Suprapubic skin (tissue), 4 donors: ENCODE results near the gene MYOT. TPM values are rescaled to one million over a fixed set of nuclear protein-coding genes. Genes with fewer than 3 reads are reported as not detected.

Experiments
- DNase-seq, 2 donors: peaks; one replicate each; pipeline ENCODE4 v3.0.0-alpha.2; 2019; ENCODE audit warnings: low spot score in 2 of 2
- H3K27ac ChIP-seq: fragments of 200-600 bp; sonication (generic); one replicate; pipeline ENCODE4 v1.5.1; 2019
- H3K27me3 ChIP-seq: fragments of 200-600 bp; sonication (generic); one replicate; pipeline ENCODE4 v1.5.1; 2019
- H3K36me3 ChIP-seq: fragments of 200-600 bp; sonication (generic); one replicate; pipeline ENCODE4 v1.5.1; 2019
- H3K4me1 ChIP-seq: fragments of 200-600 bp; sonication (generic); one replicate; pipeline ENCODE4 v1.5.1; 2019
- H3K4me3 ChIP-seq: fragments of 200-600 bp; sonication (generic); one replicate; pipeline ENCODE4 v1.5.1; 2019; ENCODE audit warnings: mild to moderate bottlenecking
- H3K9me3 ChIP-seq: fragments of 200-600 bp; sonication (generic); one replicate; pipeline ENCODE4 v1.5.1; 2019
- EP300 ChIP-seq: sonication (generic); formaldehyde crosslinking; IDR thresholded peaks from one replicate; pipeline ENCODE4 v1.6.1; 2017; ENCODE audit warnings: antibody characterized with exemption
- POLR2A ChIP-seq, 2 donors: fragments of 450-650 bp; IDR thresholded peaks; one replicate each; pipeline ENCODE4 v1.6.1; 2017; ENCODE audit warnings: antibody characterized with exemption in 2 of 2, mild to moderate bottlenecking in 2 of 2, moderate library complexity in 2 of 2
- POLR2AphosphoS5 ChIP-seq, 3 donors: sonication (generic); formaldehyde crosslinking; IDR thresholded peaks; one replicate each; pipeline ENCODE4 v1.6.1; 2017; ENCODE audit warnings: antibody characterized with exemption in 3 of 3
- WGBS: methylation state at CpG from one replicate; pipeline ENCODE4 v1.1.5; 2018; 5-methylcytosine and 5-hydroxymethylcytosine counted together
- total RNA-seq, 4 donors: library from RNA; depleted of rRNA; stranded (reverse); fragments of >200 nt; gene quantifications; one replicate each; pipeline ENCODE4 v1.1.0, GENCODE V29; 2016
- TF ChIP-seq, protein P1 (sequence below), 2 donors: fragments of 200-600 bp in 1 of 2; fragments of 450-650 bp in 1 of 2; sonication (generic) in 1 of 2; IDR thresholded peaks; one replicate each; pipeline ENCODE4 v1.5.1; 2016 to 2019; ENCODE audit warnings: antibody characterized with exemption in 2 of 2, mild to moderate bottlenecking in 1 of 2, moderate library complexity in 1 of 2

Gene MYOT
- total RNA-seq, 4 donors from 2014 or later, result 1.8 TPM; not detected in 3

DNA sequence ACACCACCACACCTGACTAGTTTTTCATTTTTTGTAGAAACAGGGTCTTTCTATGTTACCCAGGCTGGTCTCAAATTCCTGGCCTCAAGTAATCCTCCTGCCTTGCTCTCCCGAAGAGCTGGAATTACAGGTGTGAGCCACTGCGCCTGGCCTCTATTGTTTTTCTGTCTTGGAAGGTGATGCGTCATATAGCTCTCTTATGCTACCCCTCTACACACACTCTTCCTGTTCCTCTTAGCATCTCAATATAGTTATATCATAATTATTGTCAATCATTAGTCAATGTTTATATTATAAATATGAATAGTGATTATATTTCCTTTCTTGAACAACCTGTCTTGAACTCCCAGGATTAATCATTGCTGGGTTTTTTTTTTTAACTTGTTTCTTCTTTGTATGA is 28.9 kb downstream of the MYOT start:
- 93% methylated on average over 3 of the region's 3 CpGs for WGBS
- Histone ChIP-seq H3K4me3 (no peak overlapping the region), H3K27me3 (no peaks in the 10 kb centered on the region), H3K4me1 (no peaks in the 10 kb centered on the region), H3K36me3 (no peaks in the 10 kb centered on the region), H3K9me3 (no peaks in the 10 kb centered on the region), H3K27ac (no peak overlapping the region)
- no peak for DNase-seq
- TF ChIP-seq EP300 (no peak), POLR2AphosphoS5 (IDR thresholded peaks at IDR 0.05) (no peak), POLR2A (IDR thresholded peaks at IDR 0.05) (no peak)
- TF ChIP-seq, protein P1, sequence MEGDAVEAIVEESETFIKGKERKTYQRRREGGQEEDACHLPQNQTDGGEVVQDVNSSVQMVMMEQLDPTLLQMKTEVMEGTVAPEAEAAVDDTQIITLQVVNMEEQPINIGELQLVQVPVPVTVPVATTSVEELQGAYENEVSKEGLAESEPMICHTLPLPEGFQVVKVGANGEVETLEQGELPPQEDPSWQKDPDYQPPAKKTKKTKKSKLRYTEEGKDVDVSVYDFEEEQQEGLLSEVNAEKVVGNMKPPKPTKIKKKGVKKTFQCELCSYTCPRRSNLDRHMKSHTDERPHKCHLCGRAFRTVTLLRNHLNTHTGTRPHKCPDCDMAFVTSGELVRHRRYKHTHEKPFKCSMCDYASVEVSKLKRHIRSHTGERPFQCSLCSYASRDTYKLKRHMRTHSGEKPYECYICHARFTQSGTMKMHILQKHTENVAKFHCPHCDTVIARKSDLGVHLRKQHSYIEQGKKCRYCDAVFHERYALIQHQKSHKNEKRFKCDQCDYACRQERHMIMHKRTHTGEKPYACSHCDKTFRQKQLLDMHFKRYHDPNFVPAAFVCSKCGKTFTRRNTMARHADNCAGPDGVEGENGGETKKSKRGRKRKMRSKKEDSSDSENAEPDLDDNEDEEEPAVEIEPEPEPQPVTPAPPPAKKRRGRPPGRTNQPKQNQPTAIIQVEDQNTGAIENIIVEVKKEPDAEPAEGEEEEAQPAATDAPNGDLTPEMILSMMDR (IDR thresholded peaks at IDR 0.05), result no peak

DNA sequence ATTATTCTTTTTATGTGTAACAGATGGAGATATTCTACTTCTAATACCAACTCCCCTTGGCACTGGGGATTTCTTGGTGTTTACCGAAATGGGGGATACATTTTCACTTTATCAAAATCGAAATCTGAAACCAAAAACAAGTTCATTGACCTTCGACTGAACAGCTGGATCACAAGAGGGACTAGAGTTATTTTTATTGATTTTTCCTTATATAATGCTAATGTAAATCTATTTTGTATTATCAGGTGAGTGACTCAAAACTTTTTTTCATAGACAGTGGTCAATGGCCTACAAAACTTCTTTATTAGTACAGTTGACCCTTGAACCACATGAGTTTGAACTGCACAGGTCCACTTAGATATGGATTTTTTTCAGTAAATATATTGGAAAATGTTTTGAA is 31.8 kb downstream of the MYOT start:
- Histone ChIP-seq H3K27me3 (no peaks in the 10 kb centered on the region), H3K4me3 (no peak overlapping the region), H3K9me3 (no peaks in the 10 kb centered on the region), H3K4me1 (no peaks in the 10 kb centered on the region), H3K27ac (no peak overlapping the region), H3K36me3 (no peaks in the 10 kb centered on the region)
- DNase-seq, result no peak
- 92% methylated on average over 3 of the region's 3 CpGs for WGBS
- TF ChIP-seq EP300, result no peak

DNA sequence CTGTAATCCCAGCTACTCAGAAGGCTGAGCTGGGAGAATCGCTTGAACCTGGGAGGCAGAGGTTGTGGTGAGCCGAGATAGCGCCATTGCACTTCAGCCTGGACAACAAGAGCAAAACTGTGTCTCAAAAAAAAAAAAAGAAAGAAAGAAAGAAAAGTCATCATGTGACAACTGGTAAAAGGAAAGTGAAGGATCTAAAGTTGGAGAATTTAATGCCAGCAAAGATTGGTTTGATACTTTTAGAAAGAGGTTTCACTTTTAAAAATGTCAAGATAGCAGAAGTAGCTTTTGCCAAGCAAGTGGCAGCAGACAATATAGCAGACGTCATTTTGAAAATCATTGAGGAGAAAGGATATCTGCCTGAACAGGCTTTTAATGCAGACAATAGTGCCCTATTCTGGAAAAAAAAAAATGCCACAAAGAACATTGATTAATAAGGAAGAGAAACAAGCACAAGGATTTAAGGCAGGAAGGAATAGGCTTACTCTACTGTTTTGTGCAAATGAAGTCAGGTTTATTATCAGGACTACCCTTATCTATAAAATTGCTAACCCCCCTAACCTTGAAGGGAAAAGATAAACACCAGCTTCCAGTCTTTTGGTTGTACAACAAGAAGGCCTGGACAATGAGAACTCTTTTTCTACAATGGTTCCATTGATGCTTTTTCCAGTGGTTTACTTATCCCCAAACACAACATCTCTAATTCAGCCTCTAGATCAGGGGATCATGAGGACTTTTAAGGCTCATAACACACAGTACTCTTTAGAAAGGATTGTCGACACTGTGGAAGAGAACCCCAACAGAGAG is 33.6 kb downstream of the MYOT start:
- H3K9me3 ChIP-seq, result no peaks in the 10 kb centered on the region
- H3K27ac ChIP-seq, result no peak overlapping the region
- no peaks in the 10 kb centered on the region for H3K4me1 ChIP-seq
- no peaks in the 10 kb centered on the region for H3K27me3 ChIP-seq
- no peak for DNase-seq
- 73% methylated on average over 5 of the region's 5 CpGs for WGBS
- H3K36me3 ChIP-seq, result no peaks in the 10 kb centered on the region
- no peak overlapping the region for H3K4me3 ChIP-seq
- TF ChIP-seq POLR2A (IDR thresholded peaks at IDR 0.05) (no peak), EP300 (no peak), POLR2AphosphoS5 (IDR thresholded peaks at IDR 0.05) (no peak)
- TF ChIP-seq, protein P1 (IDR thresholded peaks at IDR 0.05), result no peak

DNA sequence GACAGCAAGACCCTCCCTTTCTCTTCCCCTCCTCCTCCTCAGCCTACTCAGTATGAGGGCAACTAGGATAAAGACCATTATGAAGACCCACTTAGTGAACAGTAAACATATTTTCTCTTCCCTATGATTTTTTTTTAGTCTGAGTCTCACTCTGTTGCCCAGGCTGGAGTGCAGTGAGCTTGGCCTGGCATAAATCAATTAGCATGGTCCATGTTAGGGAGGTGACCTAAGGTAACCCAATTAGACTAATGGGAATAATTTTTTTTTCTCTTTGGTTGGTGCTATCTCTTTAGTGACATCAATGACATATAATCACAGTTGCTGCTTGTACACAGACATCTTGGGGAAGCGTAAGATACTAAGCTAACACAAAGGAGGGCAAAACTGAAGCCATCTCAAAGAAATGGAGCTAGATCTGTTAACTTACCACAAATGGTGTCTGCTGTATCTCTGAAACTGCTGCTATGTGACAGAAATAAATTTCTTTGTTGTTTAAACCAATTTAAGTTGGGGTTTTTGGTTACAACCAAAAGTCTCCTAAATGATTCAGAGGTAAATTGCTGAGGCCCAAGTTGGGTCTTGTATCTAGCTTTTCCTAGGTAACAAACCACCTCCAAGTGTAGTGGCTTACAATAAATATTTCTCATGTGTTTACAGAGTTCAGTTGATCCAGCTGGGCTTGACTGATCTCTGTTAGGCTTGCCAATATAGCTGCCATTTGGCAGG is 34.9 kb downstream of the MYOT start:
- Histone ChIP-seq H3K4me3 (no peak overlapping the region), H3K4me1 (no peaks in the 10 kb centered on the region), H3K9me3 (no peaks in the 10 kb centered on the region), H3K27me3 (no peaks in the 10 kb centered on the region), H3K36me3 (no peaks in the 10 kb centered on the region), H3K27ac (no peak overlapping the region)
- WGBS, result 100% methylated on average over 1 of the region's 1 CpG
- DNase-seq, result no peak
- no peak for TF ChIP-seq POLR2AphosphoS5 (IDR thresholded peaks at IDR 0.05)
- TF ChIP-seq POLR2A (IDR thresholded peaks at IDR 0.05), result no peak
- no peak for TF ChIP-seq EP300
- TF ChIP-seq, protein P1 (IDR thresholded peaks at IDR 0.05), result no peak

DNA sequence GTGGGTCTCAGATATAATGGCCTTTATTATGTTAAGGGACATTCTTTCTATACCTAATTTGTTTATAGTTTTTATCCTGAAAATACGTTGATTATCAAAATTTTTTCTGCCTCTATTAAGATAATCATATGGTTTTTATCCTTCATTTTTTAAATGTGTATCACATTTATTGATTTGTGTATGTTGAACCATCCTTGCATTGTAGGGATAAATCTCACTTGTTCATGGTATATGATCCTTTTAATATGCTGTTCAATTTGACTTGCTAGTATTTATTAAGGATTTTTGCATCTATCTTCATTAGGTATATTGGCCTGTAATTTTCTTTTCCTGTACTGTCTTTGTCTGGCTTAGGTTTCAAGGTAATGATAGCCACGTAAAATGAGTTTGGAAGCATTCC is 47.1 kb downstream of the MYOT start:
- no peak for DNase-seq
- H3K36me3 ChIP-seq, result no peaks in the 10 kb centered on the region
- H3K27me3 ChIP-seq, result no peaks in the 10 kb centered on the region
- peaks cover 6% of the 10 kb centered on the region for H3K9me3 ChIP-seq
- H3K27ac ChIP-seq, result no peak overlapping the region
- H3K4me1 ChIP-seq, result no peaks in the 10 kb centered on the region
- H3K4me3 ChIP-seq, result no peak overlapping the region
- TF ChIP-seq POLR2AphosphoS5 (IDR thresholded peaks at IDR 0.05) (no peak), POLR2A (IDR thresholded peaks at IDR 0.05) (no peak), EP300 (no peak)
- TF ChIP-seq, protein P1 (IDR thresholded peaks at IDR 0.05), result no peak
- 86% methylated on average over 2 of the region's 2 CpGs for WGBS
